Measurements from ENCODE around the gene THBS2. TPM values are rescaled to one million over a fixed set of nuclear protein-coding genes. Genes with fewer than 3 reads are reported as not detected.

The THBS2 gene
- total and polyA plus RNA-seq, 2 of the 4 experiments (the other 2 are of a cell fraction): 97.3 to 113 TPM

GRCh38 chr6:169247419-169247818, 6.2 kb downstream of the THBS2 start:
- no TSS peak for BruUV-seq (replicated peaks)
- H2BK20ac ChIP-seq (ENCODE audit: low read depth, low read length): no peak overlapping the region
- no peaks in the 10 kb centered on the region for H3K27me3 ChIP-seq (ENCODE audit: control insufficient read depth, insufficient read depth, low read length)
- no peak overlapping the region for H2BK15ac ChIP-seq (ENCODE audit: low read depth, low read length)
- no peaks in the 10 kb centered on the region for H3K9me3 ChIP-seq (ENCODE audit: control insufficient read depth, insufficient read depth, low read length)
- in situ Hi-C loops (cut with MboI; ENCODE audit: low sequenced_read_pairs): no loop called here
- H3K27ac ChIP-seq (ENCODE audit: insufficient read depth, low read length): no peak overlapping the region
- no peak for DNase-seq
- peaks cover 35% of the 10 kb centered on the region for H3K36me3 ChIP-seq (ENCODE audit: control insufficient read depth, insufficient read depth, low read length)
- no peak overlapping the region for H4K5ac ChIP-seq (ENCODE audit: low read depth, low read length)
- 100% methylated on average over 3 of the region's 4 CpGs; no CpG with 5 or more reads in 1 of the 2 experiments for WGBS, 2 experiments (ENCODE audit: extremely low coverage in 2 of 2, insufficient read length in 1 of 2)
- no peak overlapping the region for H2BK120ac ChIP-seq (ENCODE audit: low read depth, low read length)
- H3K14ac ChIP-seq (replicated peaks; ENCODE audit: low read depth, low read length): no peak overlapping the region
- H3K4me2 ChIP-seq (ENCODE audit: low read depth, low read length): no peak overlapping the region
- no peaks in the 10 kb centered on the region for H4K20me1 ChIP-seq (ENCODE audit: insufficient read depth, low read length)
- ChIA-PET POLR2A (ENCODE audit: unreplicated experiment) (no interaction called here), CTCF (no interaction called here)
- H3K4me3 ChIP-seq (ENCODE audit: insufficient read depth, low read depth, low read length): no peak overlapping the region
- H2AK9ac ChIP-seq (replicated peaks; ENCODE audit: low read depth, low read length, poor library complexity): no peak overlapping the region
- no peak overlapping the region for H3K23ac ChIP-seq (ENCODE audit: low read depth, low read length)
- H2AFZ ChIP-seq (replicated peaks; ENCODE audit: low read length, poor library complexity): no peak overlapping the region
- dilution Hi-C loops (cut with HindIII; ENCODE audit: low sequenced_read_pairs, unreplicated experiment): no loop called here
- H3K9me1 ChIP-seq (ENCODE audit: insufficient read depth, low read length): peaks cover 12% of the 10 kb centered on the region
- peaks cover 9% of the 10 kb centered on the region for H3K4me1 ChIP-seq (ENCODE audit: control insufficient read depth, insufficient read depth, low read length)
- H3K9ac ChIP-seq (ENCODE audit: low read depth, low read length): no peak overlapping the region
- intact Hi-C loops (cut with micrococcal nuclease): no loop called here
- no peak overlapping the region for H3K18ac ChIP-seq (ENCODE audit: low read depth, low read length)
- no peak overlapping the region for H3K4ac ChIP-seq (ENCODE audit: low read depth, low read length)
- TF ChIP-seq, protein P1, sequence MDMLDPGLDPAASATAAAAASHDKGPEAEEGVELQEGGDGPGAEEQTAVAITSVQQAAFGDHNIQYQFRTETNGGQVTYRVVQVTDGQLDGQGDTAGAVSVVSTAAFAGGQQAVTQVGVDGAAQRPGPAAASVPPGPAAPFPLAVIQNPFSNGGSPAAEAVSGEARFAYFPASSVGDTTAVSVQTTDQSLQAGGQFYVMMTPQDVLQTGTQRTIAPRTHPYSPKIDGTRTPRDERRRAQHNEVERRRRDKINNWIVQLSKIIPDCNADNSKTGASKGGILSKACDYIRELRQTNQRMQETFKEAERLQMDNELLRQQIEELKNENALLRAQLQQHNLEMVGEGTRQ (IDR thresholded peaks at IDR 0.05; ENCODE audit: low read depth, low read length): no peak
- TF ChIP-seq BHLHE40 (IDR thresholded peaks at IDR 0.05; ENCODE audit: low read depth, low read length): no peak
- no peak for TF ChIP-seq NFE2L2 (IDR thresholded peaks at IDR 0.05; ENCODE audit: low read depth, low read length)
- no peak for TF ChIP-seq RCOR1 (IDR thresholded peaks at IDR 0.05; ENCODE audit: insufficient replicate concordance, low read length)
- no peak for TF ChIP-seq CEBPB (IDR thresholded peaks at IDR 0.05; ENCODE audit: low read depth, low read length)
- TF ChIP-seq MXI1 (IDR thresholded peaks at IDR 0.05; ENCODE audit: borderline replicate concordance, low read depth, low read length): no peak
- no peak for TF ChIP-seq MAZ (IDR thresholded peaks at IDR 0.05; ENCODE audit: borderline replicate concordance, low read depth, low read length)
- no peak for TF ChIP-seq ELK1 (IDR thresholded peaks at IDR 0.05; ENCODE audit: borderline replicate concordance, low read depth, low read length)
- TF ChIP-seq CHD1 (IDR thresholded peaks at IDR 0.05; ENCODE audit: low read depth, low read length): no peak
- TF ChIP-seq RFX5 (IDR thresholded peaks at IDR 0.05; ENCODE audit: low read depth, low read length): no peak
- no peak for TF ChIP-seq FOS (IDR thresholded peaks at IDR 0.05; ENCODE audit: low read depth, low read length)
- no peak for TF ChIP-seq MAFK (IDR thresholded peaks at IDR 0.05; ENCODE audit: low read depth, low read length)
- no peak for TF ChIP-seq POLR2A (IDR thresholded peaks at IDR 0.05; ENCODE audit: low read depth, low read length)
- TF ChIP-seq, protein P2, sequence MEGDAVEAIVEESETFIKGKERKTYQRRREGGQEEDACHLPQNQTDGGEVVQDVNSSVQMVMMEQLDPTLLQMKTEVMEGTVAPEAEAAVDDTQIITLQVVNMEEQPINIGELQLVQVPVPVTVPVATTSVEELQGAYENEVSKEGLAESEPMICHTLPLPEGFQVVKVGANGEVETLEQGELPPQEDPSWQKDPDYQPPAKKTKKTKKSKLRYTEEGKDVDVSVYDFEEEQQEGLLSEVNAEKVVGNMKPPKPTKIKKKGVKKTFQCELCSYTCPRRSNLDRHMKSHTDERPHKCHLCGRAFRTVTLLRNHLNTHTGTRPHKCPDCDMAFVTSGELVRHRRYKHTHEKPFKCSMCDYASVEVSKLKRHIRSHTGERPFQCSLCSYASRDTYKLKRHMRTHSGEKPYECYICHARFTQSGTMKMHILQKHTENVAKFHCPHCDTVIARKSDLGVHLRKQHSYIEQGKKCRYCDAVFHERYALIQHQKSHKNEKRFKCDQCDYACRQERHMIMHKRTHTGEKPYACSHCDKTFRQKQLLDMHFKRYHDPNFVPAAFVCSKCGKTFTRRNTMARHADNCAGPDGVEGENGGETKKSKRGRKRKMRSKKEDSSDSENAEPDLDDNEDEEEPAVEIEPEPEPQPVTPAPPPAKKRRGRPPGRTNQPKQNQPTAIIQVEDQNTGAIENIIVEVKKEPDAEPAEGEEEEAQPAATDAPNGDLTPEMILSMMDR (conservative IDR thresholded peaks at IDR 0.05; ENCODE audit: low read depth, low read length): no peak
- no peak for TF ChIP-seq RAD21 (IDR thresholded peaks at IDR 0.05; ENCODE audit: low read length)
- no peak for TF ChIP-seq SMC3 (IDR thresholded peaks at IDR 0.05; ENCODE audit: low read depth, low read length)
- no peak overlapping the region for H2AK5ac ChIP-seq (ENCODE audit: low read depth, low read length)
- H3K79me1 ChIP-seq (ENCODE audit: low read depth in 1 of 2, low read length in 2 of 2): peaks cover 10 to 18% of the 10 kb centered on the region in 2 experiments; a peak in 3 of 4 replicates
- no peak overlapping the region for H2BK5ac ChIP-seq (ENCODE audit: low read depth, low read length, poor library complexity, severe bottlenecking)
- H3K56ac ChIP-seq (ENCODE audit: extremely low read depth, insufficient read depth, low read length): no peak overlapping the region
- H4K91ac ChIP-seq (ENCODE audit: insufficient read depth, low read depth, low read length): no peak overlapping the region
- no peak for ATAC-seq (ENCODE audit: low read depth)
- H4K8ac ChIP-seq (ENCODE audit: low read depth in 2 of 2, low read length in 2 of 2): no peak overlapping the region
